ENCODE measurements around the gene TMEM165.

The TMEM165 gene

GRCh38 chr4:55458164-55458563 is 62.4 kb downstream of the TMEM165 start:
- DNase-seq (ENCODE audit: low spot score) = no peak

GRCh38 chr4:55458611-55459010 is 62.9 kb downstream of the TMEM165 start:
- no peak for DNase-seq (ENCODE audit: low spot score)

GRCh38 chr4:55466001-55466400 is 70.2 kb downstream of the TMEM165 start:
- DNase-seq (ENCODE audit: low spot score) = no peak

GRCh38 chr4:55468724-55469123 is 73.0 kb downstream of the TMEM165 start:
- DNase-seq (ENCODE audit: low spot score) = no peak

- no peak for DNase-seq (ENCODE audit: low spot score)
Observed at GRCh38 chr4:55469979-55470378, 74.2 kb downstream of the TMEM165 start.

Data from left forelimb (tissue), 1 donor.